Measurements from ENCODE around the gene DDN. TPM values are rescaled to one million over a fixed set of nuclear protein-coding genes. Genes with fewer than 3 reads are reported as not detected.

The DDN gene
- total and polyA plus RNA-seq, 2 donors (not counting 1 experiment from before 2014, with no cell fraction given), result 0.10 to 0.75 TPM

GRCh38 chr12:48997719-48998496, 1.3 kb downstream of the DDN start:
- POLR2A ChIA-PET, result interaction anchor here (0.6 to 2.8 kb wide), 5 partner anchors 18 to 214 kb away, joined by 3 to 19 read pairs (median 6); partner anchors contain the start of genes RHEBL1 and WNT1
- H3K9me3 ChIP-seq (ENCODE audit: control extremely low read depth in 1 of 3, control insufficient read depth in 2 of 3, insufficient read depth in 1 of 3, low read length in 2 of 3), result peaks cover 0 to 4% (median 0%) of the 10 kb centered on the region in 3 donors
- peak overlapping the region; percentile 78 for H2AFZ ChIP-seq (ENCODE audit: insufficient read depth, low read depth, low read length, poor library complexity, severe bottlenecking)
- H3K4me1 Mint-ChIP-seq, result peaks cover 44% of the 10 kb centered on the region
- intact Hi-C loops (cut with micrococcal nuclease), result loop anchor here (1.0 to 5.0 kb wide), 5 partner anchors 20 to 744 kb away; partner anchors contain the start of genes DDX23, PRKAG1 and TMBIM6
- H3K9me3 Mint-ChIP-seq (ENCODE audit: insufficient read depth), result no peaks in the 10 kb centered on the region
- peaks cover 0 to 76% (median 28%) of the 10 kb centered on the region in 4 experiments for H3K27me3 ChIP-seq (replicated peaks in 1 of 4; ENCODE audit: control extremely low read depth in 1 of 4, control insufficient read depth in 3 of 4, insufficient read depth in 4 of 4, low read length in 3 of 4)
- TF ChIP-seq CTCF (IDR thresholded peaks at IDR 0.05), result no peak
- TF ChIP-seq EZH2 (IDR thresholded peaks at IDR 0.05; ENCODE audit: borderline replicate concordance, insufficient read depth, low read depth, low read length, poor library complexity, severe bottlenecking), result peak; percentile 65
- H3K4me3 Mint-ChIP-seq, result peak overlapping the region; percentile 89
- CTCF ChIA-PET, result interaction anchor here (1.0 to 6.7 kb wide), 21 partner anchors 8 to 238 kb away, joined by 3 to 61 read pairs (median 8); partner anchors contain the start of genes ARF3, DDX23, DHH and FKBP11
- H3K27ac Mint-ChIP-seq, result peak overlapping the region; percentile 41
- H3K9ac ChIP-seq (ENCODE audit: low read length), result peak overlapping the region; percentile 72
- peak overlapping the region; percentile 12 to 71 (median 58) for H3K4me3 ChIP-seq (ENCODE audit: control extremely low read depth in 1 of 5, extremely low read depth in 1 of 5, insufficient read depth in 1 of 5, low read depth in 2 of 5, low read length in 4 of 5)
- no peaks in the 10 kb centered on the region for H3K79me2 ChIP-seq (ENCODE audit: control insufficient read depth, insufficient read depth, low read length)
- peak overlapping the region; percentile 98 for H3K4me2 ChIP-seq (replicated peaks; ENCODE audit: low read depth, low read length, poor library complexity, severe bottlenecking)
- ATAC-seq (ENCODE audit: low read depth) (peak; percentile 59), DNase-seq (peak; percentile 76)
- H3K27ac ChIP-seq (ENCODE audit: low read length in 2 of 2), result no peak overlapping the region
- H4K20me1 ChIP-seq (ENCODE audit: control insufficient read depth, insufficient read depth, low read length, poor library complexity, severe bottlenecking), result peaks cover 10% of the 10 kb centered on the region
- peaks cover 37% of the 10 kb centered on the region for H3K27me3 Mint-ChIP-seq
- WGBS (ENCODE audit: insufficient coverage), result 3% methylated on average over 57 of the region's 57 CpGs
- peaks cover 0 to 14% of the 10 kb centered on the region in 2 experiments for H3K36me3 ChIP-seq (replicated peaks in 1 of 2; ENCODE audit: control extremely low read depth in 1 of 2, control insufficient read depth in 1 of 2, extremely low read depth in 1 of 2, insufficient read depth in 2 of 2, low read length in 1 of 2)
- H3K4me1 ChIP-seq (ENCODE audit: control insufficient read depth in 2 of 2, insufficient read depth in 2 of 2, low read length in 2 of 2), result peaks cover 39 to 44% of the 10 kb centered on the region in 2 donors

Measured in B cell (primary cell).